IMR-90 (cell line): ENCODE data around the gene RRP1B. TPM values are rescaled to one million over a fixed set of nuclear protein-coding genes. Genes with fewer than 3 reads are reported as not detected.

Source experiments
- microRNA-seq, 2 experiments: library from miRNA; stranded (forward) in 1 of 2; unstranded in 1 of 2; fragments of 10-50 nt in 1 of 2; fragments of <30 nt in 1 of 2; gene quantifications in 1 of 2; microRNA quantifications in 1 of 2; one replicate each; pipeline versions ENCODE3 to v1.1.0; 2013 to 2020; ENCODE audit not compliant: insufficient read depth in 1 of 2, insufficient read length in 1 of 2, unreplicated experiment in 1 of 2
- polyA plus RNA-seq, 3 experiments: library from polyadenylated mRNA; depleted of rRNA; stranded (reverse); fragments of >200 nt; gene quantifications; 2 replicates each; pipeline ENCODE4 v1.2.3, GENCODE V29; 2012; ENCODE audit warnings: low replicate concordance in 1 of 3
- small RNA-seq, 5 experiments: library from RNA; depleted of rRNA; stranded (forward); fragments of <200 nt; gene quantifications; one replicate each; pipeline ENCODE3, GENCODE V24; 2012
- total RNA-seq: library from RNA; depleted of rRNA; stranded (reverse); fragments of >200 nt; gene quantifications from 2 replicates; pipeline ENCODE4 v1.2.3, GENCODE V29; 2012; rRNA removed

Gene RRP1B
- total and polyA plus RNA-seq, 2 of the 4 experiments (the other 2 are of a cell fraction), result 11.1 to 16.1 TPM

Small RNA genes lying within 50 kb of the gene (microRNA-seq; reads per million reads assigned to microRNA genes)
- 0 reads per million in 2 experiments for gene MIR6070

Small RNA genes lying within 50 kb of the gene (small RNA-seq; reads per million reads assigned to genes)
- 0 to 0.14 (median 0) reads per million in 5 experiments for gene MIR6070

Other genes starting within 250 kb of the RRP1B start
- gene SIK1, start 232.4 kb upstream of the RRP1B start, total RNA-seq, result 0.54 and 0.83 TPM in 2 replicates
- 1.9 and 4.0 TPM in 2 replicates for gene SIK1, start 232.4 kb upstream of the RRP1B start, polyA plus RNA-seq (2012; rRNA removed)
- gene HSF2BP, start 72 bp upstream of the RRP1B start, total RNA-seq, result 0.83 and 0.90 TPM in 2 replicates
- 0.63 and 0.87 TPM in 2 replicates for gene HSF2BP, start 72 bp upstream of the RRP1B start, polyA plus RNA-seq (2012; rRNA removed)
- 250 and 312 TPM in 2 replicates for gene PDXK, start 59.6 kb downstream of the RRP1B start, total RNA-seq
- 149 and 155 TPM in 2 replicates for gene PDXK, start 59.6 kb downstream of the RRP1B start, polyA plus RNA-seq (2012; rRNA removed)
- 6.1 and 6.9 TPM in 2 replicates for gene CSTB, start 116.7 kb downstream of the RRP1B start, total RNA-seq
- gene CSTB, start 116.7 kb downstream of the RRP1B start, polyA plus RNA-seq (2012; rRNA removed), result 71.7 and 87.4 TPM in 2 replicates
- 18.3 and 23.3 TPM in 2 replicates for gene RRP1, start 130.0 kb downstream of the RRP1B start, total RNA-seq
- 18.1 and 20.2 TPM in 2 replicates for gene RRP1, start 130.0 kb downstream of the RRP1B start, polyA plus RNA-seq (2012; rRNA removed)
- gene AGPAT3, start 205.7 kb downstream of the RRP1B start, total RNA-seq, result 24.2 and 27.1 TPM in 2 replicates
- 36.2 and 38.7 TPM in 2 replicates for gene AGPAT3, start 205.7 kb downstream of the RRP1B start, polyA plus RNA-seq (2012; rRNA removed)